ENCODE results near the gene SH3TC2.

Gene SH3TC2

GRCh38 chr5:148996270-148996669 is 66.6 kb downstream of the SH3TC2 start:
- no peak for DNase-seq

DNA sequence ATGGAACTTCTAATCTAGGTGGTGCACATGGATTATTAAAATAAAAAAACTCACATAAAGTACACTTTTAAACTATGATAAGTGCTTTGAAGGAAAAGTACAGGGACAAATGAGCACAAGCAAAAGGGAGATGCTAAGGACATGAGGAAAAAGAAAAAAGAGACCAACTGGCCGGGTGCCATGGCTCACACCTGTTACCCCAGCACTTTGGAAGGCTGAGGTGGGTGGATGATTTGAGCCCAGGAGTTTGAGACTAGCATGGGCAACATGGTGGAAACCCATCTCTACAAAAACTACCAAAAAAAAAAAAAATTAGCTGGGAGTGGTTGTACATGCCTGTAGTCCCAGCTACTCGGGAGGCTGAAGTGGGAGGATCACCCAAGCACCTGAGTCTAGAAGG is 67.1 kb downstream of the SH3TC2 start:
- no peak for DNase-seq

- no peak for DNase-seq
Observed at GRCh38 chr5:148993283-148993936, 69.5 kb downstream of the SH3TC2 start.

DNA sequence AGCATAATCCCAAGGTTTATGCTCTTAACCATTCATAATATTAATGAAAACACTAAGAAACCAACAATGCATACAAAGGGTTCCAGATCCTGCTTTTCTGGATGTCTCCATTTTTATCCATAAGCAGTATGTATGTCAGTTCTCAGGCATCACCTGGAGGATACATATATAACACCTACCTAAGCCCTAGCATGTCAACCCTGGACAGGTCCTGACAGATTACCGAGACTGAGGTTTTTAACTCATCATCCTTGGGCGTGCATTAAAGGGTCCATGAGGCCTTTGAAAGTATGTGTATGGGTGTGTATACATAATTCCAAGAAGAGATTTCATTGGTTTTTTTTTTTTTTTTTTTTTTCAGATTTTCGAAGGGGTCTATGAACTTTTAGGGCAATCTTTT is 70.6 kb downstream of the SH3TC2 start:
- DNase-seq = no peak

DNA sequence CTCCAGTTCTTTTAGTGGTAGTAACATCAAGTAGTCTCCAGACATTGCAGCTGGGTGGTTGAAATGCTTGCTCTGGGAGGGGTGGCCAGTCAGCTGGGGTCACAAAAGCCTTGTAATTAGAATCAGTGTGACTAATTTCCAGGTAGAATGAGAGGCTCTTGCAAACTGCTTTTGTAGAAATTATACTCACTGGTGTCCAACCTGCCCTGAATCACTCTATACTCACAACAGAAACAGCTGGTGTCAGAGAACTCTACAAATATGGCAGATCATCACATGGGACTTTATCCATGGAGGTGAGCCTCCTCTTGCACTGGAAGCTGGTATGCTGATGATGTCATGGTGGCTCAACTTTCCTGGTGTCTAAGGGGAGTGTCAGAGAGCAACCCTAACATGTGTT is 71.3 kb downstream of the SH3TC2 start:
- no peak for DNase-seq

- DNase-seq = no peak
Observed at GRCh38 chr5:148990817-148991216, 72.0 kb downstream of the SH3TC2 start.

DNA sequence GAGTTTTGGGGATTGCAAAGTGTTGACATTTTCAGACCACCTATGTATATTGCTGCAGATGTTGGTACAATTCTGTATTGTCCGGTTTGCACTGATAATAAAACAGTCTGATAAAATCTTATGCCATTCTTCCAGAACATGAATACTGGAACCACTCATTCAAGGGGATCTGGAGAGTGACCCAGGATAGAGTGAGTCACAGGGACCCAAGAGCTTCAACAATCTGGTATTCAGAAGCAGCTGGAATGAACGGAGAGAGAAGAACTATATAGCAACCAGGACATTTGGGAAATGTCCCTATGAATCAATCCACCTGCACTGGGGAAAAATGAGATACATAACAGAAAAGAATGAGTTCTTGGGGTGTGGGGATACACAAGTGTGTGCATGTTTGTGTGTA is 73.3 kb downstream of the SH3TC2 start:
- DNase-seq = no peak

GRCh38 chr5:148988328-148988727 is 74.5 kb downstream of the SH3TC2 start:
- no peak for DNase-seq

- no peak for DNase-seq
Observed at GRCh38 chr5:148986636-148987035, 76.2 kb downstream of the SH3TC2 start.

GRCh38 chr5:148984345-148984744 is 78.5 kb downstream of the SH3TC2 start:
- peak; percentile 87 for DNase-seq

DNA sequence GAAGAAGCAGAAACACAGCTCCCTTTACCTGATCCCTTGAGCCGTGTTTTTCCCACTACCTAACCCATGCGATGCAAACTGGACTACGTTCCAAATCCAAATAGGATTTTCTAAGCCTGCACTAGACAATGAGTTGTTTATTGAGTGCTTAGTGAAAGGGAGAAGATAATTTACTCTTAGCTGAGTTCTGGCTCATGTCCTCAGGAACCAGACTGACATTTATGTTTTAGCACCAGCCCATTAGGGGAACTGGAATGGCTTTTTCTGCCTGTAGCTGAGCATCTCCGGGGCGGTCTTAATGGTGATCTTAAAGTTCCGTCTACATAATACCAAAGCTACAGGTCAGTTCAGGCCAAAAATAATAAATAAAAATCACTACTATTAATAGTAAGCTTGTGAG is 81.5 kb downstream of the SH3TC2 start:
- no peak for DNase-seq

DNA sequence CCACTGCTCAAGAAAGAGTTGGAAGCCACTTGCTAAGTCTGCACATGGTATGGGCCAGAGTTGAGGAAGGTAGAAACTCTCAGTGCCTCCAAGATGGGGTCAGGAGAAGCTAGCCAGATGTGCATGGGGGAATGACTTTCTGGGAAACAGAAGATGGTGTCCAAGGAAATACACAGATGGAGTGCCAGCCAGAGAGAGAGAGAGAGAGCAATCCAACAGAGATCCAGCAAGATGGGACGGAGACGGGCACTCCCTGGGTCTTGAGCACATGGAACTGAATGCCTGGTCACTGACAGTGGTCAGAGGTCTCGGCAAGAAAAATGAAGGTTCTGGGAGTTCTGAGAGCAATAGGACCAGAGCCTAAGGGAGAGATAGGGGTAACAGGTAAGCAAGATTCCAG is 82.1 kb downstream of the SH3TC2 start:
- DNase-seq = no peak

GRCh38 chr5:148979083-148979723 is 83.7 kb downstream of the SH3TC2 start:
- no peak for DNase-seq

DNA sequence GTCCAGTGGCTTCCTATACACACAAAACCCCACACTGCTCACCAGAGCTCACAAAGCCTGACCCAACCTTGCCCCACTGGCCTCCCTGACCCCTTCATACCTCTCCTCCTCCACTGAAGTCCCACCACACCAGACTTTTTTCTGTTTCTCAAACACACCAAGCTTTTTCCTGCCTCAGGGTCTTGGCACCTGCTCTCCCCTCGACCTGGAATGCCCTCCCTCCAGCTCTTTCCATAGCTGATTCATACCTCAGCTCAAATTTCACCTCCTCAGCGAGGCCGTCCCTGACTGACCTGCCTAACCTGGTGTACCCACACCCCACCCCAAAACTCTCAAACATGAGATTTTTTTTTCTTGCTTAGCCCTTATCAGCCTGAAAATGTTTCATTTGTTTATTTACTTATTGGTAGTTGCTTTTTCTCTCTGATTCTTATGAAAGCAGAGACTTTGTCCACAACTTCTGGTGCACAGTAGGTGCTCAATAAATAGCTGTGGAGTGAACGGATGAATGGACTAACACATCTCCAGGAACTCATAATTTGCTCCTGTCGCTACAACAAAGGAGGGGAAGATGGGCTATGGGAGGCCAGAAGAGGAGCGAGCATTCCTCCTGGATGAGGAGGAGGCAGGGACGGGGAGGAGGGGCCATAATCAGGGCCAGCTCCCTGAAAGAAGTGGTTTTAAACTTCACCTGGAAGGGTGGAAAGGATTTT is 84.3 kb downstream of the SH3TC2 start:
- DNase-seq = no peak

DNA sequence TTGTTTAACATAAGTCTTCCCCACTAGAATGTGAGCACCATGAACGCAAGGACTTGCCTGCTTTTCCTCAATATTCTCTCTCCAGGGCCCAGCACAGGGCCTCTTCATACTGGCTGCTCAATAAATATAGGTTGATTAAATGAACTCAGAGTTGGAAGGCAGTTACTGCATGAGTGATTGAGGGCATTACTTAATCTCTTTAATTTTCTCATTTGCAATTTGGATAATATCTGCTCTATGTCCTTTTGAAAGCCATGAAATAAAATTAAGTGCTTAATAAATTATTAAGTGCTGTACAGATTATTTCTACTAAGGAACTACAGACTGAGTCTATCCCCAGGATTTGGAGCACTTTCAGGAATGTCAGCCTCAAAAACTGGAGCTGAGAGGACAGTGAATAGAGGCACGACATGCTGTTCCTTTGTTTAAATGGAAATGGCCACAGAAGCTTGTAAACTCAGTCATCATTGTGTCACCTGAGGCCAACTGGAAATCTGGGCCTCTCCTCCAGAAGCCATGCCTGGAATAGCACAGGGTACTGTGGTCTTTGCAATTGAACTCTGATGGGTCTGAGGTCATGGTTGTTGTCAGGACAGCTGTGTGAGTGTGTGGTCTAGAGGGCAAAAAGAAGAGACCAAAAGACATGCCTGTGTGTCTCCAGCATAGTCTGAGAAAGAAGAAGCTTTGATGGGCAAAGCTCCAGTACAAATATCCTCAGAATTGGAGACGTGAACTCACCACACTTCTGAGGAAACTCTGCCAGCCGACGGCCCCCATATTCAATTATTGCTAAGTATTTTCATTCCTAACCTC is 86.1 kb downstream of the SH3TC2 start:
- peak; percentile 58 for DNase-seq

DNA sequence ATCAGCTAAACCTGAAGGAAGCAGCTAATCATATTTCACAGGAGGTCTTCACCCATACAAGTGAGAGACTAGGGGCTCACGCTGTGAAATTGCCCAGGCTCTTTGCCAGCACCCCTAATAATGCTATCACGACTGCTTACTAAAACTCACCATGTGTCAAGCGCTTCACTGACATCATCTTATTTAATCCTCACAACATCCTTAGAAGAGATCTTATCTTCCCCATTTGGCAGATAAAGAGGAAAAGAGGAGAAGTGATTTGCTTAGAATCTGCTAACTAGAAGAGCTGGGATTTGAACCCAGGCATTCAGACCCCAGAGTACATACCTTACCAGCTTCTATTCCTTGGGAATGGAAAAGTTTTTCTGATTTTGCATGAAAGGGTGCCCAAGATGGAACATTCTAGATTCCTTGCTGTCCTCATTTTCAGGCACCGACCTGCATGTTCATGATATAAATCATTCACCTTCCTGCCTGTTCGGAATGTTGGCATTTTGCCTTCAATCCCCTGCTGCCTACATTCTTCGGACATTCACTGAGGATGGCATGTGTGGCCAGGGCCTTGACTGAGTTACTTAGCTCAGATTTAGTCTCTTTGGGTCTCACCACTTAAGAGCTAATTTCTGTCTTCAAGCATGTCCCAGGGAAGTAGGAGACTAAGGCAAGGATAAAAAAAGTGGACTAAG is 88.1 kb downstream of the SH3TC2 start:
- DNase-seq = peak; percentile 43

DNA sequence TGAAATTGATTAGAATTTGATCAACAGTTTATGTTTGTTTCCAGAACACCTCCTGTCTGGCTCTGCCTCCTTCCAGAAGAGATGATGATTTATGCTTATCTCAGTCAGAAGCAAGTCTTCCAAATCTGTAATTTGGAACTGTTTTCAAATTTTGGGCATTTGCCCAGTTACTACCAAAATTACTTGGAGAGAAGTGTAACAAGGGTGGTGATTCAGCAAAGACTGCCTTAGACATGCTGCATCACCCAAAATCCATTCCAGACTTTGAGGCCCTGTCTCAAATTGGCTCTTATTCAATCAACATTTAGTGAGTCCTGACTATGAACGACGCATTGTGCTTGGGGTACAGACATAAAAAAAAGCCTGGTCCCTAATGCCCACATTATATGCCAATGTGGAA is 89.4 kb downstream of the SH3TC2 start:
- DNase-seq = peak; percentile 80

- peak; percentile 93 for DNase-seq
Observed at GRCh38 chr5:148972974-148973374, 89.9 kb downstream of the SH3TC2 start.

DNA sequence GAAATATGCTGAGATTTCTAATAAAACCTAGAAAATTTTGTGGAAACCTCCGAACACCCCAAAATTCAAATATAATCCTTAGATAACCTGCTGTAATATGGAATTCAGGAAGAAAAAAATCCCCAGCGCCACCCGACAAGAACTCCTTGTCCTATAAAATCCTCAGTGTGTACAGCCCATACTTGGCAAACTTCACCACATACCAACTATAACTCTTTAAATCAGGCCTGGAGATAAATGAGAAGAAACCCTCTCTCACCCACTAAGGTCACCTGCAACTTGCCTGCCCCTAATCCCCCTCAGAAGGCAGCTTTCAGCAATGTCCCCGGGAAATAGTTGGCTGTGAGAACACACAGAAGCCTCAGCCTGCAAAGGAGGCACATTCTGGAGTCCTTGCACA is 90.5 kb downstream of the SH3TC2 start:
- DNase-seq = no peak

GRCh38 chr5:148970876-148971275 is 92.0 kb downstream of the SH3TC2 start:
- DNase-seq = no peak

DNA sequence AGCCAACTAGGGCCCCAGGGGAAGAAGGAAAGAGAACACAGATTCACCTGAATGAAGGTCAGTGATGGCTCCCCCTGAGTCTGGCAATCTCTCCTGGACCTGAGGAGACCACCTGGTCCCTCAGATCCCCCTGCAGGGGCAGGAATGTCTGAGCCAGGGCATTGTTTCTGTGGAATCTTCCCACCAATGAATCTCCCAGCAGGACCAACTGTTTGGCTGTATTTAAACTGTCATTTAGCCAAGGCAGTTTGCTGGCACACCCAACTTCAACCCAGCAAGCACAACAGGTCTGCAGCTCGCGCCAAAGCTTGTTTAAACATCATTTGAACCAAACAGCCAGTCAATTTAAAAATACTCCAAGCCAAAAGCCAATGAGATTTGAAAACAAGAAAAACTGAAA is 92.6 kb downstream of the SH3TC2 start:
- DNase-seq = no peak

GRCh38 chr5:148969291-148969690 is 93.6 kb downstream of the SH3TC2 start:
- peak; percentile 44 for DNase-seq

GRCh38 chr5:148968311-148968710 is 94.6 kb downstream of the SH3TC2 start:
- DNase-seq = peak; percentile 39
